Fibroblast of the aortic adventitia (primary cell): ENCODE results near the gene ABHD16B. TPM values are rescaled to one million over a fixed set of nuclear protein-coding genes. Genes with fewer than 3 reads are reported as not detected.

Experiments
- DNase-seq: peaks from one replicate; pipeline ENCODE4 v3.0.0-alpha.2; 2010; ENCODE audit warnings: low read depth
- H3K4me3 ChIP-seq: 2 replicates; pipeline ENCODE4 v1.5.1; 2011; ENCODE audit warnings: low read depth, mild to moderate bottlenecking, control low read depth, low read length, moderate library complexity
- CTCF ChIP-seq: IDR thresholded peaks from 2 replicates; pipeline ENCODE4 v1.5.1; 2011; ENCODE audit warnings: mild to moderate bottlenecking, low read length, control low read depth, inconsistent platforms; ENCODE audit not compliant: insufficient read depth
- total RNA-seq: library from RNA; depleted of rRNA; stranded (reverse); fragments of >200 nt; gene quantifications from 2 replicates; pipeline ENCODE4 v1.2.3, GENCODE V29; 2012; ENCODE audit warnings: low replicate concordance

The ABHD16B gene
- total RNA-seq, 1 donor = not detected

- DNase-seq = no peak
- TF ChIP-seq CTCF = no peak
- H3K4me3 ChIP-seq = no peak overlapping the region
Measured at GRCh38 chr20:63834491-63834880, 26.8 kb upstream of the ABHD16B start.

GRCh38 chr20:63835021-63835858 lies 26.1 kb upstream of the ABHD16B start:
- no peak for TF ChIP-seq CTCF

GRCh38 chr20:63836458-63837344 lies 24.6 kb upstream of the ABHD16B start:
- no peak for TF ChIP-seq CTCF
- DNase-seq = no peak
- H3K4me3 ChIP-seq = no peak overlapping the region

More at GRCh38 chr20:63835021-63835858, 26.1 kb upstream of the ABHD16B start:
- no peak overlapping the region for H3K4me3 ChIP-seq
- DNase-seq = peak; percentile 98

- TF ChIP-seq CTCF = no peak
- no peak overlapping the region for H3K4me3 ChIP-seq
- DNase-seq = no peak
Measured at GRCh38 chr20:63837479-63837878, 23.8 kb upstream of the ABHD16B start.

GRCh38 chr20:63839620-63840019 lies 21.7 kb upstream of the ABHD16B start:
- no peak overlapping the region for H3K4me3 ChIP-seq
- DNase-seq = no peak
- no peak for TF ChIP-seq CTCF

- no peak for TF ChIP-seq CTCF
- DNase-seq = no peak
- H3K4me3 ChIP-seq = no peak overlapping the region
Measured at GRCh38 chr20:63840405-63840828, 20.9 kb upstream of the ABHD16B start.
